OCI-LY1 (cell line): ENCODE results near the gene TAMALIN.

Experiments
- CTCF ChIP-seq: fragments of 200-600 bp; sonication (generic), shearing (Covaris generic); IDR thresholded peaks from 2 replicates; pipeline ENCODE4 v1.5.1; 2017; ENCODE audit warnings: mild to moderate bottlenecking, antibody characterized with exemption, low read length, moderate library complexity, mixed read lengths
- EZH2 ChIP-seq: fragments of 200-600 bp; sonication (generic), shearing (Covaris generic); IDR thresholded peaks from 2 replicates; pipeline ENCODE4 v1.8.0; 2017; ENCODE audit warnings: borderline replicate concordance, mixed run types, mild to moderate bottlenecking, antibody characterized with exemption, low read length, moderate library complexity, mixed read lengths

- TF ChIP-seq CTCF (no peak), EZH2 (no peak)
Observed at GRCh38 chr12:51972422-51972812, 34.3 kb upstream of the TAMALIN start.
